ENCODE results near the gene NTSR2.

NTSR2 gene

GRCh38 chr2:11665510-11666362, 4.3 kb downstream of the NTSR2 start:
- no peak for TF ChIP-seq CTCF (IDR thresholded peaks at IDR 0.05; ENCODE audit: low read length)
- TF ChIP-seq EZH2 (IDR thresholded peaks at IDR 0.05; ENCODE audit: borderline replicate concordance, low read length) = no peak
- Histone ChIP-seq H3K36me3 (ENCODE audit: insufficient read depth, low read length) (peaks cover 6% of the 10 kb centered on the region; the same call in 1 of the 2 replicates), H2AFZ (ENCODE audit: low read length) (no peak overlapping the region), H3K9me2 (ENCODE audit: low read depth, low read length) (no peaks in the 10 kb centered on the region), H4K20me1 (ENCODE audit: insufficient read depth, low read length) (no peaks in the 10 kb centered on the region), H3K27me3 (ENCODE audit: insufficient read depth, low read length) (no peaks in the 10 kb centered on the region), H3K9me3 (ENCODE audit: low read length) (peaks cover 10% of the 10 kb centered on the region), H3K4me2 (ENCODE audit: low read length) (no peak overlapping the region), H3F3A (ENCODE audit: insufficient read depth, low read length) (no peaks in the 10 kb centered on the region), H3K4me3 (ENCODE audit: low read depth, low read length, poor library complexity, severe bottlenecking) (no peak overlapping the region), H3K9ac (ENCODE audit: low read length) (no peak overlapping the region), H3K27ac (ENCODE audit: low read depth, low read length, poor library complexity, severe bottlenecking) (no peak overlapping the region), H3K4me1 (ENCODE audit: insufficient read depth, low read length, severe bottlenecking) (no peaks in the 10 kb centered on the region), H3K79me2 (ENCODE audit: insufficient read depth, low read length) (no peaks in the 10 kb centered on the region)

- peaks cover 10% of the 10 kb centered on the region for H3K9me3 ChIP-seq (ENCODE audit: low read length)
- no peak overlapping the region for H3K4me2 ChIP-seq (ENCODE audit: low read length)
- H3K79me2 ChIP-seq (ENCODE audit: insufficient read depth, low read length) = no peaks in the 10 kb centered on the region
- H3K4me3 ChIP-seq (ENCODE audit: low read depth, low read length, poor library complexity, severe bottlenecking) = no peak overlapping the region
- TF ChIP-seq CTCF (IDR thresholded peaks at IDR 0.05; ENCODE audit: low read length) (no peak), EZH2 (IDR thresholded peaks at IDR 0.05; ENCODE audit: borderline replicate concordance, low read length) (no peak)
- H3K9me2 ChIP-seq (ENCODE audit: low read depth, low read length) = no peaks in the 10 kb centered on the region
- H3K27ac ChIP-seq (ENCODE audit: low read depth, low read length, poor library complexity, severe bottlenecking) = no peak overlapping the region
- no peaks in the 10 kb centered on the region for H3K4me1 ChIP-seq (ENCODE audit: insufficient read depth, low read length, severe bottlenecking)
- no peaks in the 10 kb centered on the region for H4K20me1 ChIP-seq (ENCODE audit: insufficient read depth, low read length)
- peaks cover 6% of the 10 kb centered on the region; the same call in 1 of the 2 replicates for H3K36me3 ChIP-seq (ENCODE audit: insufficient read depth, low read length)
- no peaks in the 10 kb centered on the region for H3K27me3 ChIP-seq (ENCODE audit: insufficient read depth, low read length)
- H3K9ac ChIP-seq (ENCODE audit: low read length) = no peak overlapping the region
- no peaks in the 10 kb centered on the region for H3F3A ChIP-seq (ENCODE audit: insufficient read depth, low read length)
- H2AFZ ChIP-seq (ENCODE audit: low read length) = no peak overlapping the region
Measured at GRCh38 chr2:11665028-11665427, 5.0 kb downstream of the NTSR2 start.

- Histone ChIP-seq H3K4me3 (ENCODE audit: low read depth, low read length, poor library complexity, severe bottlenecking) (no peak overlapping the region), H3K27me3 (ENCODE audit: insufficient read depth, low read length) (no peaks in the 10 kb centered on the region), H3K9me3 (ENCODE audit: low read length) (peaks cover 10% of the 10 kb centered on the region), H3K9me2 (ENCODE audit: low read depth, low read length) (no peaks in the 10 kb centered on the region), H3K4me1 (ENCODE audit: insufficient read depth, low read length, severe bottlenecking) (no peaks in the 10 kb centered on the region), H3K79me2 (ENCODE audit: insufficient read depth, low read length) (no peaks in the 10 kb centered on the region), H2AFZ (ENCODE audit: low read length) (no peak overlapping the region), H3K9ac (ENCODE audit: low read length) (no peak overlapping the region), H3F3A (ENCODE audit: insufficient read depth, low read length) (no peaks in the 10 kb centered on the region), H3K4me2 (ENCODE audit: low read length) (no peak overlapping the region), H4K20me1 (ENCODE audit: insufficient read depth, low read length) (no peaks in the 10 kb centered on the region), H3K36me3 (ENCODE audit: insufficient read depth, low read length) (peaks cover 6% of the 10 kb centered on the region; the same call in 1 of the 2 replicates), H3K27ac (ENCODE audit: low read depth, low read length, poor library complexity, severe bottlenecking) (no peak overlapping the region)
- TF ChIP-seq EZH2 (IDR thresholded peaks at IDR 0.05; ENCODE audit: borderline replicate concordance, low read length) (no peak), CTCF (IDR thresholded peaks at IDR 0.05; ENCODE audit: low read length) (no peak)
Measured at GRCh38 chr2:11663427-11663826, 6.6 kb downstream of the NTSR2 start.

Measured in OCI-LY1 (cell line).